Measurements from ENCODE around the gene ZC3H18. TPM values are rescaled to one million over a fixed set of nuclear protein-coding genes. Genes with fewer than 3 reads are reported as not detected.

Gene ZC3H18
- total RNA-seq, 1 experiment from 2014 or later, result 76.4 TPM

DNA sequence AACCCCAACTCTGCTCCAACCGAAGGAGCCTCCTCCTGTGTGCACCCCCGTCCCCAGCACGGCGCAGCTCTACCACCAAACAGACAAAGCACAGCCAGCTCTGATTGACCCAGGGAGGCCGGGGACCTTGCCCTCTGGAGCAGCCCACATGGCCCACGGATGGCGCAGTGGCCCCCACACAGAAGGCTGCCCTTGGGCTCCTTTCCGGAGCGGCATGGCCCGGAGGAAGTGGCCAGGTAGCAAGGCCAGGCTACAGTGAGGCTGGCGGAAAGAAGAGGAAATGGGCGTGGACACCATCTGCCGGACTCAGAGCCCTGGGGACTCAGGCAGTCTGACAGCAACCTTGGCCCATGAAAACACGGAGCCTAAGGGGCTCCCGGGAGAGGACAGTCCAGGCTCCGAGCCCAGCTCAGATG lies 19.9 kb upstream of the ZC3H18 start:
- Histone ChIP-seq H3K79me2 (ENCODE audit: low read depth) (no peaks in the 10 kb centered on the region), H2AFZ (no peak overlapping the region), H3K9me3 (ENCODE audit: insufficient read depth, low read depth) (no peaks in the 10 kb centered on the region), H3F3A (ENCODE audit: insufficient read depth, low read depth) (no peaks in the 10 kb centered on the region; the same call in 1 of the 2 replicates), H4K20me1 (ENCODE audit: insufficient read depth) (no peaks in the 10 kb centered on the region), H3K36me3 (ENCODE audit: low read depth) (no peaks in the 10 kb centered on the region), H3K4me2 (no peak overlapping the region), H3K4me3 (no peak overlapping the region), H3K4me1 (replicated peaks; ENCODE audit: insufficient read depth) (no peaks in the 10 kb centered on the region), H3K27me3 (ENCODE audit: insufficient read depth, low read depth) (peaks cover 64% of the 10 kb centered on the region), H3K9me2 (ENCODE audit: insufficient read depth) (no peaks in the 10 kb centered on the region), H3K27ac (no peak overlapping the region)
- BruUV-seq (replicated peaks), result no TSS peak
- ChIA-PET POLR2A (ENCODE audit: unreplicated experiment) (no interaction called here), CTCF (no interaction called here)
- TF ChIP-seq EZH2 (IDR thresholded peaks at IDR 0.05; ENCODE audit: low read depth), result no peak
- TF ChIP-seq, protein P1, sequence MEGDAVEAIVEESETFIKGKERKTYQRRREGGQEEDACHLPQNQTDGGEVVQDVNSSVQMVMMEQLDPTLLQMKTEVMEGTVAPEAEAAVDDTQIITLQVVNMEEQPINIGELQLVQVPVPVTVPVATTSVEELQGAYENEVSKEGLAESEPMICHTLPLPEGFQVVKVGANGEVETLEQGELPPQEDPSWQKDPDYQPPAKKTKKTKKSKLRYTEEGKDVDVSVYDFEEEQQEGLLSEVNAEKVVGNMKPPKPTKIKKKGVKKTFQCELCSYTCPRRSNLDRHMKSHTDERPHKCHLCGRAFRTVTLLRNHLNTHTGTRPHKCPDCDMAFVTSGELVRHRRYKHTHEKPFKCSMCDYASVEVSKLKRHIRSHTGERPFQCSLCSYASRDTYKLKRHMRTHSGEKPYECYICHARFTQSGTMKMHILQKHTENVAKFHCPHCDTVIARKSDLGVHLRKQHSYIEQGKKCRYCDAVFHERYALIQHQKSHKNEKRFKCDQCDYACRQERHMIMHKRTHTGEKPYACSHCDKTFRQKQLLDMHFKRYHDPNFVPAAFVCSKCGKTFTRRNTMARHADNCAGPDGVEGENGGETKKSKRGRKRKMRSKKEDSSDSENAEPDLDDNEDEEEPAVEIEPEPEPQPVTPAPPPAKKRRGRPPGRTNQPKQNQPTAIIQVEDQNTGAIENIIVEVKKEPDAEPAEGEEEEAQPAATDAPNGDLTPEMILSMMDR (conservative IDR thresholded peaks at IDR 0.05), result no peak
- DNase-seq, result no peak
- intact Hi-C loops (cut with micrococcal nuclease; ENCODE audit: unreplicated experiment), result no loop called here

DNA sequence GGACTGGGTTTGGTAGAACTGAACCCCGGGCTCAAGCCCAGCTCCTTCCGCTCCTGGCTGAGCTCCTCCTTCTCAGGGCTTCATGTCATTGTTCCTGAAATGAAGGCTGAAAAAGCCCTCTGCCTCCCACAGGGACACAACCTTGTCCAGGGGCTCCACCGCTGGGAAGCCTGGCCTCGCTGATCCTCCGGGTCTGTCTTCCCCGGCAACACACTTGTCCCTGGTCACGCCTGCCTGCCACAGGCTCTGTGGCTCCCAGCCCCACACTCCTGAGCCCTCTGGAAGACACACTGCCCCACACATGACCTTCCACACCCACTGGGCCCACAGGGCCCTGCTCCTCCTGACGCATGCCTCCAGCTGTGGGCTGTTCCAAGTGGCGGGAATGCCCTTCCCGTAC lies 18.0 kb upstream of the ZC3H18 start:
- ChIA-PET CTCF (no interaction called here), POLR2A (ENCODE audit: unreplicated experiment) (no interaction called here)
- H3K27ac ChIP-seq, result no peak overlapping the region
- H3K9me3 ChIP-seq (ENCODE audit: insufficient read depth, low read depth), result no peaks in the 10 kb centered on the region
- BruUV-seq (replicated peaks), result no TSS peak
- DNase-seq, result no peak
- no peak overlapping the region for H3K4me2 ChIP-seq
- no peaks in the 10 kb centered on the region for H4K20me1 ChIP-seq (ENCODE audit: insufficient read depth)
- TF ChIP-seq EZH2 (IDR thresholded peaks at IDR 0.05; ENCODE audit: low read depth), result no peak
- TF ChIP-seq, protein P1 (conservative IDR thresholded peaks at IDR 0.05), result no peak
- no peaks in the 10 kb centered on the region; the same call in 1 of the 2 replicates for H3F3A ChIP-seq (ENCODE audit: insufficient read depth, low read depth)
- no peak overlapping the region for H2AFZ ChIP-seq
- H3K27me3 ChIP-seq (ENCODE audit: insufficient read depth, low read depth), result peaks cover 59% of the 10 kb centered on the region
- H3K9me2 ChIP-seq (ENCODE audit: insufficient read depth), result no peaks in the 10 kb centered on the region
- H3K36me3 ChIP-seq (ENCODE audit: low read depth), result no peaks in the 10 kb centered on the region
- H3K79me2 ChIP-seq (ENCODE audit: low read depth), result no peaks in the 10 kb centered on the region
- no peak overlapping the region for H3K4me3 ChIP-seq
- intact Hi-C loops (cut with micrococcal nuclease; ENCODE audit: unreplicated experiment), result no loop called here
- no peaks in the 10 kb centered on the region for H3K4me1 ChIP-seq (replicated peaks; ENCODE audit: insufficient read depth)

DNA sequence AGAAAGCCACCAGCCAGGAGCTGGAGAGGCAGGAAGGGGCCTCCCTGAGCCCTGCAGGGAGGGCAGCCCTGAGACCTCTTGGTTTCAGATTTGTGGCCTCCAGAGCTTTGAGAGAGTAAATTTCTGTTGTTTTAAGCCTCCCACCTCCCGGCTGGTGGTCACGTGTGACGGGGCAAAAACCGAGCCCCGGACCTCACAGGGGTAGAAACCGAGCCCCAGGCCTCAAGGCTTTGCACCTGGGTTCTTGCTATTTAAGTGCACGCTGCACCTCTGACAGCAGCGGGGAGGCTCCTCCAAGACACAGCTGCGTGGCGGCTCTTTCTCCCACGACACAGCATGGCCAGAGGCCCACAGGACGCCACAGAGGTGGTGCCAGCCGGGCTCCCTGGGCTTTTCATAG lies 17.4 kb upstream of the ZC3H18 start:
- POLR2A ChIA-PET (ENCODE audit: unreplicated experiment), result no interaction called here

More for the DNA sequence above, 17.4 kb upstream of the ZC3H18 start:
- Histone ChIP-seq H3K27ac (no peak overlapping the region), H4K20me1 (ENCODE audit: insufficient read depth) (no peaks in the 10 kb centered on the region), H3K4me3 (no peak overlapping the region), H3K79me2 (ENCODE audit: low read depth) (no peaks in the 10 kb centered on the region), H3K9me3 (ENCODE audit: insufficient read depth, low read depth) (no peaks in the 10 kb centered on the region), H3K36me3 (ENCODE audit: low read depth) (no peaks in the 10 kb centered on the region), H3K4me1 (replicated peaks; ENCODE audit: insufficient read depth) (no peaks in the 10 kb centered on the region), H3F3A (ENCODE audit: insufficient read depth, low read depth) (peaks cover 3% of the 10 kb centered on the region; the same call in 1 of the 2 replicates), H3K9me2 (ENCODE audit: insufficient read depth) (no peaks in the 10 kb centered on the region), H3K4me2 (no peak overlapping the region), H2AFZ (no peak overlapping the region), H3K27me3 (ENCODE audit: insufficient read depth, low read depth) (peaks cover 63% of the 10 kb centered on the region)
- TF ChIP-seq, protein P1 (conservative IDR thresholded peaks at IDR 0.05), result no peak
- TF ChIP-seq EZH2 (IDR thresholded peaks at IDR 0.05; ENCODE audit: low read depth), result no peak
- intact Hi-C loops (cut with micrococcal nuclease; ENCODE audit: unreplicated experiment), result no loop called here
- DNase-seq, result no peak
- BruUV-seq (replicated peaks), result no TSS peak
- CTCF ChIA-PET, result interaction anchor here (0.7 kb wide), 1 partner anchor 241 kb away, joined by 3 read pairs; no protein-coding TSS in a partner anchor
